CD4-positive, alpha-beta T cell treated with Interleukin-15 for 1 hour (primary cell): ENCODE results near the gene ANKRD11.
"Not testable (repeated sequence)": the region's sequence is repeated elsewhere in the genome, so short reads cannot be mapped to it uniquely, and the experiment has no call there.

ENCODE experiments used
- DNase-seq: peaks from one replicate; pipeline ENCODE4 v3.0.0-alpha.2; 2020

Gene ANKRD11

DNA sequence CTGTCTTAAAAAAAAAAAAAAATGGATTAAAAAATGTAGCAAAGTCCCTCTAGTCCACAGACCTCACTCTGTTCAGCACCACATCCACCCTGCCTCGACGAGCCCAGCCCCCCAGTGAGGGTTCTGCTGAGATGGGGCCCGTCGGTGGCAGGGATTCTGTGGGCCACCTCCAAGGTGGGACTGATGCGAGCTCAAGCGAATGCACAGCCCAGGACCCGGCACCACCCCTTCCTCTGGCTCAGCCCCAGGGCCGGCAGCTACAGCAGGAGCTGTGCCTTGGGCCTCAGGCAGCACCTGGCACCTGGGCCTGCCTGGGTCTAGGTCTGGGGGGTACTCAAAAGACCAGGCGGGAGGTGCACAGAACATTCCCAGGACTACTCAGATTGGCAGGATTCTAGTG is 213.3 kb downstream of the ANKRD11 start:
- no peak for DNase-seq

DNA sequence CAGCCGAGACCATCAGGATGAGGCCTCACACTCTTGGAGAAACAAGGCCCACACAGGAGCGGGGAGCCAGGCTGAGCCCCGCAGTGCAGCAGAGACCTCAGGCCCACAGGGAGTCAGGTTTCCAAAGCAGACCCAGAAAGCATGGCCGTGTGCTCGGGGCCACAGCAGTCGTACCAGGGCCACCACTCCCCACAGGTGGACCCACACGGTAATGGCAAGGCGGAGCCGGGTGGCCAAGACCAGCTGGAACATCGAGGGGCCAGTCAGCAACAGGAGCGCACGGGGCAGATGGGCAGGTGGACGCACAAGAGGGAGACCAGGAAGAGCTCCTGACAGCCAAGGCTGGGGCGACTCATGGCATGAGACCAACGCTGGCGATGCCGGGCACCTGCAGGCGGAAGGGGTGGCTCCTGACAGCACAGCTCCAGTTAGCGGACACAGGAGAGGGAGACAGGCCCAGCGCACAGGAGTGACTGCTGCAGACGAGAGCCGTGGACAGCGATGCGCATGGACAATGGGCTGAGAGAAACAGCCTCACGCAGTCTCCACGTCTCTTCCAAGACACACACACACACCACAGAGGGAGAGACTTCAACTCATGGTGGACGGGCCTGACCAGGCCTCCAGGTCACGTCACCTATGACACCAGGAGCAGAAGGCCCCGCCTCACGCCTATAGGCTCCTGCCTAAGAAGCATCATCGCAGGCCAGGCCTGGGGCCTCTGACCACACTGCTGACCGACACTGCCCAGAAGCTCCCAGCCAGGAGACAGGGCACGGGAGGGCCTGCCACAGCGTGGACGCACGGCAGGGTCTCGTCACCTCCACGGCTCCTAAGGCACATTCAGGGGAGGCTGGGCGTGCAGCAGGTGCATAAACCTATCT is 214.3 kb downstream of the ANKRD11 start:
- DNase-seq, result no peak

DNA sequence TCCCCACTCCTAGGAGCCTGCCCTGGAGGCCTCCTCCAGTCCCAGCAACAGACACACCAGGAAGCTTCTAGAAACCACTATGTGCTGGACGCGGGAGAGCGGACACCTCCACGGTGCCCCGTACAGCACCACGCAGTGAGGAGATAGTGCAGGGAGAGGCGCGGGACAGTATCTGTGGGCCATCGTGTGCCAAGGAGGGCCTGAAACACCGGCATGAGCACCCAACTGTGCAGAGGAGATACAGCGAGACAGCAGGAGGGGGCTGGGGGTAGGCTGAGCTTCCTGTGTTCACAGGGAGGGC is 215.1 kb downstream of the ANKRD11 start:
- no peak for DNase-seq

DNA sequence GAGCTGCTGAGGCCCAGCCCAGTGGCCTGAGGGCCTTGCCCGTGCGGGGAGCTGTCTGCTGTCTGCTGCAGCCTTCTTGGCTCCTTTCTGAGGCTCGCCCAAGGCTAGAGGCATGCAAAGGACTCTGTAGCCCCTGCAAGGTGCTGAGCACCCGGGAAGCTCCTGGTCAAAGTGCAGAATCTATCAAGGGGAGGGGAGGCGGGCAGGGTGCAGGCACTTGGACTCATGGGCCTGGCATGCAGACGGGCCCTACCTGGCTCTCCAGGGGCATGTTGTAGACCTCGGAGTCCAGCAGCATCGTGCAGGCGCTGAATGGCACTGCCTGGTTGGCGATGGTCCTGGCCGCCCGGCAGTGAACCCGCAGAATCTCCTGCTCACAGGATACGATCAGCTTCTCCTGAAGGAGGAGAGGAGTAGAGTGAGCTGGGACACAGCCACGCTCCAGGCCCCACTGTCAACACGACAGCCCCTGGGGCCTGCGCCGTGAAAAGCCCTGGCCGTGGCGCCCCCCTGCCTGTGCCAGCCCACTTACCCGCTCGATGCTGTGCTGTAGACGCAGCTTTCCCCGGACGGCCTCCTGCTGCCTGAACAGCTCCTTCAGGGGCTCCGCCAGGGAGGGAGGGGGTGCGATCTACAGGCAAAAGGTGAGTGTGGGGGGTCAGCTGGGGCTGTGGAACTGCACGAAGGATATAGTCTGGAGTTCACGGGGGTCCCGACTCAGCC is 215.6 kb downstream of the ANKRD11 start:
- DNase-seq, result no peak

DNA sequence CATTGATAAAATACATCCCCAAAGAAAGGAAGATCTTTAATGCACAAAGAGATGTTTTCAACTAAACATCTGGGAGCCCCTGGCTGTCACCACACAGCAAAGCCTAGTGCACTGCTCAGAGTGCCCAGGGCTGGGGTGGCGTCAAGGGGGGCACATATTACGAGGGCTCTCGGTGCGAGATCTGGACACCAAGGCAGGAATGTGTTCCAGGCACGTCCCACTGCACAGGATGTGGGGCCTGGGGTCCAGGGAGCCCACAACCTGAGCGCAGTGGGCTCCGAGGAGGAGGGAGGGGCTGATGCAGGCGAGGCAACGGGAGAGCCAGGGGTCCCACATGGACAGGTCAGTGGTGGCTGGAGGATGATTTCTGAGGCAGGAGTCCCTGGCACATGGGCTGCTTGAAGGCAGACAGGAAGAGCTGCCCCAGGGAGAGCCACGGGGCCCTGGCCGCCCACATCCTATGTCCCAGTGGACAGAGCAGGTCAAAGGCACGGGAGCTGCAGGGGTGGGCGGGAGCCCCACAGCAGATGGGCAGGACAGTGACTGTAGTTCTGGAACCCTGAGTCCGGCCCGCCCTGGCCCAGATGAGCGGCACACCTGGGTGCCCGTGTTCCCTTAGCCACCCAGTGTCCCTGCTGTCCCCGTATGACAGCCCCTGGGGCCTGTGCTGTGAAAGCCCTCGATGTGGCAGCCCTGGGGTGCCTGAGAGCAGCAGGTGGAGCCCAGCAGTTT is 216.5 kb downstream of the ANKRD11 start:
- DNase-seq, result no peak

DNA sequence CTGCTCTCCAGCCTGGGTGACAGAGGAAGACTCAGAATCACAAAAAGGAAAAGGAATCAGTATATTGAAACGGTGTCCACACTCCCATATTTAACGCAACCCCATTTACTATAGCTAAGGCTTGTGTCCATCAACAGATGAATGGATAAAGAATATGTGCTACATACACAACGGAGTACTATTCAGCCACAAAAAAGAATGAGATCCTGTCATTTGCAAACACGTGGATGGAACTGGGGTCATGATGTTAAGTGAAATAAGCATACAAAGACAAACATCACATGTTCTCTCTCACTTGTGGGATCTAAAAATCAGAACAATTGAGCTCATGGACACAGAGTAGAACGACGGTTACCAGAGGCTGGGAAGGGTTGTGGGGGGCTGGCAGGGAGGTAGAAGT is 217.7 kb downstream of the ANKRD11 start:
- DNase-seq, result no peak

DNA sequence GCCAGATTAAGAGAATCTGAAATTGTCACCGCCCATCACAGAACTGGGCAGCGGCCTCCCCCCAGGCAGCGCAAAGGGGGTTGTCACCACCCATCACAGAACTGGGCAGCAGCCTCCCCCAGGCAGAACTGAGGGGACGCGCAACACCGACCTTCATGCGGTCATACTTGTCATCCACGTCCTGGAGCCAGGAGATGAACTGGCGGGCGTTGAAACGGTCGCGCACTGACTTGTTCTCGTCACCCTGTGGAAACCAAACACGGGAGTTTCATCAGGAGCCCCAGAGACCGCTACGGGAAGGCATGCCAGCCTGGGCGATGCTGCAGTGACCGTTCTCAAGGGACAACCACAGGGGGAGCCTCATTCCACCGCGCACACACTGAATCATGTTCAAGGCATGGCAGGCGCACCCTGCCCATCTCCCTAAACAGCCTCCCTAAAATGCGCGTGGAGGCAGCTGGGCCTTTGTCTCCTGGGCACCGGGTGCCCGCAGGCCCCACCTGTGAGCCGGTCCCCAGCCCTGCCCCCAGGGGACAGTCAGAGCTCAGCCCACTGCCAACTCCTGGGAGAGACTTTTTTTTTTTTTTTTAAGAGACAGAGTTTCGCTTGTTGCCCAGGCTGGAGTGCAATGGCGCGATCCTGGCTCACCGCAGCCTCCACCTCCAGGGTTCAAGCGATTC is 219.6 kb downstream of the ANKRD11 start:
- no peak for DNase-seq

DNA sequence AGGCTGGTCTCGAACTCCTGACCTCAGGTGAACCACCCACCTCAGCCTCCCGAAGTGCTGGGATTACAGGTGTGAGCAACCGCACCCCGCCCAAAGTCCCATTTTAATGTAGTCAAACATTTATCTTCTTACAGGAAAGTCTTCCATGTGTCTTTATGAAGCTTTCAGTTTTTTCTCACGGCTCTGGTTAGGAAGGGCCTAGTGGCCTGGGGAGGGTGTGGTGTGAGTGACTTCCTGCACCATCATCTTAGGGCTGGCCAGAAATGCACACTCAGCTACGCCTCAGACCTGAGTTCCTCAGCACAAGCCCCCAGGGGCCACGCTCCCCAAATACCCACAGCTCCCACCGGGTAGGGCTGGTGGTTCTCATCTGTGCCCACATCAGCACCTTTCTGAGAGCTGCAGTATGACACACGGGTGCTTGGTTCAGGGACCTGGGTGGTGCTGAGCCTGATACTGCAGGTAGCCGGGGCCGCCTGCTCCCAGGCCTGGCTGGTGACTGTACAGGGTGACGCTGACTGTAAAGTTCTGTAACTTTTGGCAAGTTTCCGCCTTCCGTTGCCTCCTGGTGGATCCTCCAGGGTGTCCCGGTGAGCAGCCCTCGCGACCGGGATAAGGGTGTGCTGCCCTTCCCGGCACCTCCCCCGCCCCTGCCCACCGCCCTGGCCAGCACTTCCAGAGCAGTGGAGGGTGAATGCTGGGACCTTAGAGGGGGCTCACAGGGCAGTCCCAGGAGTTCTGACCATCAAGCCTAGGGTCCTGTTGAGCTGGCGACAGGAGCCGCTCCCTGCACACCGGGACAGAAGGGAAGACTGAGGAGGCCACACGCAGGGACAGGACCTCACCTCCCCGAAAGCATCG is 220.3 kb downstream of the ANKRD11 start:
- no peak for DNase-seq

DNA sequence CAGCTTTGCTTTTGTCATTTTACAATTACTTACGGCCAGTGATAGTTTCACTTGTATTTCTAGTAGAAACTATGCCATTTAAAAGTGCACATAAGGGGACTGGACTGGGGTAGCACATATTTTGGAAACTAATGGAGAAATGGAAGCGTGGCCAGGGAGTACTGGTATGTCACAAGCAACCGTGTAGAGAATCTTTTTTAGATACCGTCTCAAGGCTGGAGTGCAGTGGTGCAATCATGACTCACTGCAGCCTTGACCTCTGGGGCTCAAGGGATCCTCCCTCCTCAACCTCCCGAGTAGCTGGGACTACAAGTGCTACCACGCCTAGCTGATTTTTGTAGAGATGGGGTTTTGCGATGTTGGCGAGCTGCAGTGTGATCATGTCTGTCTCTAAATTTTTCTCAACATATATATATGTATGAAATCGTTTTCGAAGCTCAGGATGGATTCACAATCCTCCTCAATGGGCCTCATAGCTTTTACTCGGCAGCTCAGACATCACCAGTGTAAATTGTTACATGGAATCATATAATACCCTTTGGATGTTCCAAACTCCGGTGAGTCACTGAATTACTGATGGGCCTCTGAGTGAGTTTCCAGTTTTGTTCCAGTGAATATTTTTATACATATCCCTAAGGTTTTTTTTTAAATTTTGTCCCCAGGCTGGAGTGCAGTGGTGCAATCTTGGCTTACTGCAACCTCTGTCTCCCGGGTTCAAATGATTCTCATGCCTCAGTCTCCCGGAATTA is 221.2 kb downstream of the ANKRD11 start:
- DNase-seq, result no peak

DNA sequence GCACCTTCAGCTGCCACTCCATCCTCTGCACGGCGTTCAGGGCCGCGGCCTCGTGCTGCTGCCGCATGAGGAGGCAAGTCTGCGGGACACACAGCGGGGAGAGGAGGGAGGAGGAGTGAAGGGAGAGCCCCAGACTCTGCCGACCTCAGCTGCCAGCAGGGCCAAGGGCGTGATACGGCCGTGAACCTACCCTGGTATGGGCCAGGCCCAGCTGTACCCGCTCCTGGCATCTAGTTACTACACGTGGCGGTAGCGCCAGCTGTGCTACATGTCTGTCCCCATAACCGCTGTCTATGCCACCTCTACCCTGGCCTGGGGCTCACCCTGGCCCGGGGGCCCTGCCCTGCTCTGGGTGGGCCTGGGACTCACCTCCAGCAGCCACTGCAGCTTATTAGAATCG is 221.8 kb downstream of the ANKRD11 start:
- DNase-seq, result no peak

DNA sequence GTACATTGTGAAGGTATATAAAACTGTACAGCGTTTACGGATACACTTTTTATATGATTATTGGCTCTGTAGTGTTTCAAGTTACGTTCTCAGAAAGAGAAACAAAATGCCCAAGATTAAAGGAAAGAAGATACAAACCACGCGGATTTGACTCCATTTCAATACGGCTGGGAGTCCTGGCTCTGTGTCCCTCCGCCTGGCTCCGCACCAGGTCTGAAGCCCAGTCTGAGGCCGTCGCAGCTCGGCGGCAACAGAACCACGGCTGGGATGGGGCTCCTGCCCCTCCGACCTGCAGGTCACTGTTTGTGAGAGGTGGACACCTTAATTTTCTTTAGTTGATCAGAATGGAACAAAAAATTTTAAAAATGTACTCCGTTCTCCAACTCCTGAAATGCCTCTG is 222.6 kb downstream of the ANKRD11 start:
- not testable (repeated sequence) for DNase-seq

DNA sequence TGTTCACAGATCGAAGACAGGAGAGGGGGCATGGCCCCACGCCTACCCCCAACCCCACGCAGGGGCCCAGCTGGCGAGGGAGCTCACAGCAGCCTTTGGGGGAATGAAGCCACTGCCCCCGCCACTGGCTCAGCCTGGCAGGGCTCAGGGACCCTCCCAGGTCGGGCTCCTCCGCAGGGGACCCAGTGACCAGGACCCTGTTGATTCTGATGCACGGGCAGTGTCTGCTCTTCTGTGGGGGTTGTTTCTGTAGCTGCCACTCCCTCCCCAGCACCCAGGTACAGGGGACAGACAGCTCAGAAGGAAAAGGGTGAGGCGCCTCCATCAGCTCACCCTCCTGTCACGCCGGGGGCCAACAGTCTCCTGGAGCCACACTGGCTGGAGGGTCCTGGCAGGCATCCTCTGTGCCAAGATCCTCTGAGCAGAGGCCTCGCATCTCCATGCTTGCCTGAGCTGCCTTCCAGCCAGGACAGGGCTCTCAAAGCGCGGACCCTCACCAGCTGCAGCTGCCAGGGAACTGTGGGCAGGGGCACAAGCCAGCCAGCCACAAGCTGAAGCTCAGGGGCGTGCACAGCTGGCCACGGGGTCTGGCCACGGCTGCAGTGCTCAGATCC is 223.7 kb downstream of the ANKRD11 start:
- no peak for DNase-seq

DNA sequence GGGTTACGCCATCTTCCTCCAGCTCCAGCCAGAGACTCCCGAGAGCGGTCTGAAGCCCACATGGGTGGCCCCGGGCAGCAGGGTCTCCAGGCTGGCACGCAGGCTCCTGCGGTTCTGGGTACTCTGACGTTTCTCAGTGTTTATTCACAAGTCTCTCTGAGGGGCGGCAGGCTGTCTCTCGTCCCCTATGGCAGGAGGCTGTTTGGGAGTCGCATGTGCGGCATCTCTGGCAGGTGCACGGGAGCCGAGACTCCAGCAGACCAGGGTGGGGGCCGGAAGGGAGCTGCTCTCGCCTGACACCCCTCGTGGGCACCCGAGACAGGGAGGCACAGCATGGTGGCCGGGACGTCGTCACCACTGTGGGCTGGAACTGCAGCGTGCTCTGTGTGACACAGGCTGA is 224.7 kb downstream of the ANKRD11 start:
- no peak for DNase-seq

DNA sequence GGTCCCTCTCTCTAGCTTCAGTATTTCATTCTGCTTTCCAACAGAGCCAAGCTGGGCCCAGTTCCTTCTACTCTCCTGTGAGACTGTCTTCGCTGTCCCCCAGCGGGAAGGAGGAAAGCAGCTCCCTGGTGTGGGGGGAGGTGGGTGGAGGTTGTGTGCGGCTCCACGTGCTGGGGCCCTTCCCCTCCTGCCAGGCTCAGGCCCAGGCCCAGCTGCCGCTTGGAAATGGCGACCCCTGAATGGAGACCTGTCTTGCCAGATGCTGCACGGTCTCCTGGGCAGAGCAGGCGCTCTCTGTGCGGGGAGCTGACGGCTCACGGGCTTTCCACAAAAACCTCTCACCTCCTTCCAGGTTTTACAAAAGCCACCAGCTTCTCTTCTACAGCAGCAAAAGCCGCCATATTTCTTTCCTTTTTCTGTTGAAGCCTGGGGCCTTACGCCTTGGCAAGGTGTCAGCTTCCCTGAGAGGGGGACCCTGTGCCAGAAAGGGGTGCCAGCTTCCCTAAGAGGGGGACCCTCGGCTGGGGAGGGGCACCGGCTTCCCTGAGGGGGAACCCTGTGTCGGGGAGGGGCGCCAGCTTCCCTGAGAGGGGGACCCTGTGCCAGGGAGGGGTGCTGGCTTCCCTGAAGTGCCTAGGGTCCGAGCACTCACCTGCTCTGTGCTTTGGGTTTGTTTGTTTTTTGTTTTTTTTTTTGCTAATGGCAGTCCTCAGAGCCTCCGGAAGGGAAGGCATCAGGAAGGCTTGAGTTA is 225.4 kb downstream of the ANKRD11 start:
- DNase-seq, result no peak

DNA sequence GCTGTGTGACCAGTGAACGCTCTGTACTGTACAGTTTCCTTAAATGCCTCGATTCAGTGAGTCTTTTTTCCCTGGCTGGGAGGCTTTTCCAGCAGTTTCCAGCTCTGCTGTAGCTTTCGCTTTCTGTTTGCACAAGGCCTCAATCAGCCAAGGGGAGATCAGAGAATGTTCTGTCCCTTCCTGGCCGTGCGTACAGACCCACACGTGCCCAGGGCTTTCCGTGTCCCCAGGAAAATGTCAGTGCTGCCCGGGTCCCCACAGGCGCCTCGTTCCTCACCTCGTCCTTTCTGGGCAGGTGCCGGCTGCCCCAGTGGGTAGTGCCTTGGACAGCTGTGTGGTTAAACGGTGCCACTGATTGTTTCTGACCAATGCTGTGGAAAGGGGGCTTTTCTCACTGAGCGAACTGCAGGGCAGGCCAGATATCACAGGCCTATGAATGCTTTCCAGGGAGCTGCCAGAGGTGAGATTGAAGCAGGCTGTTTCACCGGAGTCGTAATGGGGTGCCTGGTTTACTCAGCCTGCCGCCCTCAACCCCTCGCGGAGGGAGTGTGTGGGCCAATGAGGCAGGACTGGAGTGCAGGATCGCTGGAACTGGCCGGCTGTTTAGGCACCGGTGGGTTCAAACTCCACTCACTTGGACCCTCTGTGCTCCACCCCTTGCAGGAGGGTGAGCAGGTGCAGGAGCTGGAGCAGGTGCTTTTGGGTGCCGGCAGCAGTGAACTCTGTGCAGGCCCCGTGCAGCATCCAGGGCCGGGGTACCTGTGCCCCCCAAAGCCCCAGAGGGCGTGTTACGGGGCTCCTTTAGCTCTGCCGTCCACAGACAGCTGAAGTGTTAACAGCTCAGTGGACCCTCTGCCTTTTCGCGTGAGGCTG is 228.4 kb downstream of the ANKRD11 start:
- DNase-seq, result no peak

DNA sequence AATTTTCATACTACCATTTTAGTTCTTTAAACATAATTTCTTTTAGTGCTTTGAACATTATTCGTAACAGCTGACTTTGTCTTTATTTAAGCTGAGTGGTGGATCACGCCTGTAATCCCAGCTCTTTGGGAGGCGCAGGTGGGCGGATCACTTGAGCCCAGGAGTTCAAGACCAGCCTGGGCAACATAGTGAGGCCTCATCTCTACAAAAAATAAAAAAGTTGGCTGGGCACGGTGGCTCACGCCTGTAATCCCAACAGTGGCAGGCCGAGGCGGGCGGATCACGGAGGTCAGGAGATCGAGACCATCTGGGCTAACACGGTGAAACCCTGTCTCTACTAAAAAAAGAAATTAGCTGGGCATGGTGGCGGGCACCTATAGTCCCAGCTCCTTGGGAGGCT is 230.5 kb downstream of the ANKRD11 start:
- not testable (repeated sequence) for DNase-seq

DNA sequence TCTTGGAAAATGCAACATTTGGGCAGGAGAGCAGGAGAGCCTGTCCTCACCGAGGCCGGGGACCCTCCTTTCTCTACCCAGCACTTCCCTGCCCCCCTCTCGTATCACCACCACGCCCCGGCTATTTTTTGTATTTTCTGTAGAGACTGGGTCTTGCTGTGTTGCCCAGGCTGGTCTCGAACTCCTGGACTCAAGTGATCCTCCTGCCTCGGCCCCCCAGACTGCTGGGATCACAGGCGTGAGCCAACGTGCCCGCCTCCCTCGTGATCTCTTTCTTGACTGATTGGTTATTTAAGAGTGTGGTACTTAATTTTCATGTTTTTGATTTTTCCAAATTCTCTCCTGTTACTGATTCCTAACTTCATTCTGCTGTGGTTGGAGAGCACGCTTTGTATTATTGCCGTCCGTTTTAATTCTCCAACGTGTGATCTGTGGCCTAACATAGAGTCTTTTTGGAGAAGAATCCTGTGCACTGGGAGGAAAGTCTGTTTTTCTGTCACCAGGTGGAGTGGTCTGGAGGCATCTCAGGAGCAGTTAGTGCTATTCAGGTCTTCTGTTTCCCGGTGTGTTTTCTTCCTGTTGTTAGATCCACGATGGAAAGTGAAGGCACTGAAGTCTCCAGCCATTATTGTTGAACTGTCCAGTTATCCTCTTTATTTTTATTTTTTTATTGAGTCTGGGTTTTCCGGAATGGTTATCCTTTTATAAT is 232.4 kb downstream of the ANKRD11 start:
- no peak for DNase-seq

DNA sequence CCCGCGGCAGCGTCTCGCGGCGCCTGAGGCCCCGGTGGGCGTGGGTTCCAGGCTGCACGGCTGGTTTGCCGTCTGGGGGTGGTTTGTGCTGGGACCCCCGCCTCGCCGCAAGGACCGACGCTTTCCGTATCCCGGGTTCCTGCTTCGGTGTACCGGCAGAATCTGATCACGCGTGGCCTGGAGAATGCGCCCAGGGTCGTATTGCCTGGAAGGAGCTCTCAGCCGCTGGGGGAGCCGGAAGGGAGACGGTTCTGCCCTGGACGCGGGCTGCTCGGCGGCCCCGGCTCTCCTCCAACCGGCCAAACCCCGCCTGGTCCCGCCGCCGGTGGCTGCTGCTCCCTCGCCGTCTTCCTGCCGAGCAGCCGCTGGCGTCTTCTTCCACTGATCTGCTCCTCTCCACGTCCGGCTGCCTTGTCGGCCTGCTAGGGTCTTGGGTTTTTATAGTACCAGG is 233.1 kb downstream of the ANKRD11 start:
- no peak for DNase-seq
